Muscle layer of colon (tissue), 2 donors: Measurements from ENCODE around the gene GNG7.
"Not testable (repeated sequence)": the region's sequence is repeated elsewhere in the genome, so short reads cannot be mapped to it uniquely, and the experiment has no call there.

ENCODE experiments used
- H3K27ac ChIP-seq: one replicate; pipeline ENCODE4 v1.7.0; 2013; ENCODE audit warnings: low read depth, mild to moderate bottlenecking, low read length, moderate library complexity
- H3K27me3 ChIP-seq, 2 donors: one replicate each; pipeline ENCODE4 v1.7.0; 2013; ENCODE audit warnings: low read length in 2 of 2, mild to moderate bottlenecking in 2 of 2; ENCODE audit not compliant: insufficient read depth in 2 of 2, control insufficient read depth in 1 of 2
- H3K36me3 ChIP-seq: one replicate; pipeline ENCODE4 v1.7.0; 2013; ENCODE audit warnings: mild to moderate bottlenecking, low read length; ENCODE audit not compliant: insufficient read depth
- H3K4me1 ChIP-seq: one replicate; pipeline ENCODE4 v1.7.0; 2013; ENCODE audit warnings: mild to moderate bottlenecking, low read length; ENCODE audit not compliant: insufficient read depth
- H3K4me3 ChIP-seq, 2 donors: one replicate each; pipeline ENCODE4 v1.7.0; 2013; ENCODE audit warnings: low read length in 2 of 2, low read depth in 1 of 2, mild to moderate bottlenecking in 1 of 2, moderate library complexity in 1 of 2
- H3K9ac ChIP-seq: one replicate; pipeline ENCODE4 v1.7.0; 2013; ENCODE audit warnings: low read length
- H3K9me3 ChIP-seq: one replicate; pipeline ENCODE4 v1.7.0; 2013; ENCODE audit warnings: mild to moderate bottlenecking, low read length
- donor health status: abdominal sarcoma.
- donor health status: Adenocarcinoma of cecum.

GNG7 gene

GRCh38 chr19:2582984-2583956 is 119.2 kb downstream of the GNG7 start:
- Histone ChIP-seq H3K36me3 (no peaks in the 10 kb centered on the region), H3K27me3 (no peaks in the 10 kb centered on the region), H3K27ac (no peak overlapping the region), H3K4me1 (peaks cover 13% of the 10 kb centered on the region), H3K4me3 (no peak overlapping the region), H3K9ac (no peak overlapping the region), H3K9me3 (peaks cover 3% of the 10 kb centered on the region)

- not testable (repeated sequence) for H3K9me3 ChIP-seq, H3K36me3 ChIP-seq, H3K27me3 ChIP-seq, H3K4me3 ChIP-seq, H3K27ac ChIP-seq, H3K9ac ChIP-seq
- H3K4me1 ChIP-seq = peaks cover 17% of the 10 kb centered on the region
Measured at GRCh38 chr19:2580396-2580795, 122.1 kb downstream of the GNG7 start.

- H3K4me3 ChIP-seq = peak overlapping the region; percentile 53 to 62
- peaks cover 17% of the 10 kb centered on the region for H3K4me1 ChIP-seq
- no peak overlapping the region for H3K9ac ChIP-seq
- no peaks in the 10 kb centered on the region for H3K27me3 ChIP-seq
- H3K9me3 ChIP-seq = peaks cover 3% of the 10 kb centered on the region
- H3K27ac ChIP-seq = peak overlapping the region; percentile 86
- H3K36me3 ChIP-seq = no peaks in the 10 kb centered on the region
Measured at GRCh38 chr19:2579678-2580280, 122.7 kb downstream of the GNG7 start.

- Histone ChIP-seq H3K27ac (peak overlapping the region; percentile 86), H3K27me3 (no peaks in the 10 kb centered on the region), H3K9ac (peak overlapping the region; percentile 39), H3K4me1 (peaks cover 17% of the 10 kb centered on the region), H3K9me3 (peaks cover 3% of the 10 kb centered on the region), H3K36me3 (no peaks in the 10 kb centered on the region), H3K4me3 (peak overlapping the region; percentile 53 to 62)
Measured at GRCh38 chr19:2578901-2579677, 123.4 kb downstream of the GNG7 start.

- peak overlapping the region; percentile 39 for H3K9ac ChIP-seq
Measured at GRCh38 chr19:2578391-2578890, 124.1 kb downstream of the GNG7 start.

GRCh38 chr19:2577722-2578335 is 124.7 kb downstream of the GNG7 start:
- H3K27ac ChIP-seq = peak overlapping the region; percentile 86
- no peak overlapping the region for H3K4me3 ChIP-seq
- no peaks in the 10 kb centered on the region for H3K9me3 ChIP-seq
- no peaks in the 10 kb centered on the region for H3K27me3 ChIP-seq
- H3K36me3 ChIP-seq = no peaks in the 10 kb centered on the region
- no peak overlapping the region for H3K9ac ChIP-seq
- peaks cover 17% of the 10 kb centered on the region for H3K4me1 ChIP-seq

More at GRCh38 chr19:2578391-2578890, 124.1 kb downstream of the GNG7 start:
- H3K4me3 ChIP-seq = peak overlapping the region; percentile 53 to 62
- H3K27ac ChIP-seq = peak overlapping the region; percentile 86
- no peaks in the 10 kb centered on the region for H3K36me3 ChIP-seq
- H3K4me1 ChIP-seq = peaks cover 17% of the 10 kb centered on the region
- H3K9me3 ChIP-seq = no peaks in the 10 kb centered on the region
- no peaks in the 10 kb centered on the region for H3K27me3 ChIP-seq

- Histone ChIP-seq H3K4me3 (no peak overlapping the region), H3K4me1 (peaks cover 17% of the 10 kb centered on the region), H3K9me3 (no peaks in the 10 kb centered on the region), H3K9ac (no peak overlapping the region), H3K27me3 (no peaks in the 10 kb centered on the region), H3K36me3 (no peaks in the 10 kb centered on the region), H3K27ac (no peak overlapping the region)
Measured at GRCh38 chr19:2575734-2576481, 126.6 kb downstream of the GNG7 start.

- Histone ChIP-seq H3K9me3 (no peaks in the 10 kb centered on the region), H3K36me3 (no peaks in the 10 kb centered on the region), H3K4me3 (no peak overlapping the region), H3K4me1 (peaks cover 17% of the 10 kb centered on the region), H3K27me3 (no peaks in the 10 kb centered on the region), H3K9ac (no peak overlapping the region), H3K27ac (no peak overlapping the region)
Measured at GRCh38 chr19:2574971-2575630, 127.4 kb downstream of the GNG7 start.

GRCh38 chr19:2574478-2574931 is 128.0 kb downstream of the GNG7 start:
- H3K4me1 ChIP-seq = peaks cover 12% of the 10 kb centered on the region
- H3K9ac ChIP-seq = no peak overlapping the region
- H3K4me3 ChIP-seq = no peak overlapping the region
- H3K27me3 ChIP-seq = no peaks in the 10 kb centered on the region
- no peaks in the 10 kb centered on the region for H3K9me3 ChIP-seq
- H3K36me3 ChIP-seq = no peaks in the 10 kb centered on the region
- H3K27ac ChIP-seq = no peak overlapping the region

- Histone ChIP-seq H3K9ac (no peak overlapping the region), H3K4me3 (no peak overlapping the region), H3K27ac (no peak overlapping the region), H3K27me3 (no peaks in the 10 kb centered on the region), H3K36me3 (no peaks in the 10 kb centered on the region), H3K9me3 (no peaks in the 10 kb centered on the region), H3K4me1 (peaks cover 11% of the 10 kb centered on the region)
Measured at GRCh38 chr19:2573916-2574315, 128.6 kb downstream of the GNG7 start.
